Esophagus squamous epithelium (tissue), 4 donors: ENCODE data around the gene ADRA1B.

Experiments
- POLR2A ChIP-seq, 4 donors: fragments of 450-650 bp; IDR thresholded peaks; one replicate each; pipeline ENCODE4 v1.6.1; 2017; ENCODE audit warnings: antibody characterized with exemption in 4 of 4, mild to moderate bottlenecking in 4 of 4, moderate library complexity in 3 of 4
- TF ChIP-seq, protein P1 (sequence below), 6 experiments: fragments of 450-650 bp in 4 of 6; fragments of 200-600 bp in 2 of 6; sonication (generic) in 2 of 6; IDR thresholded peaks; one replicate each; pipeline ENCODE4 v1.5.1; 2016 to 2019; ENCODE audit warnings: antibody characterized with exemption in 6 of 6, mild to moderate bottlenecking in 4 of 6, moderate library complexity in 4 of 6

DNA sequence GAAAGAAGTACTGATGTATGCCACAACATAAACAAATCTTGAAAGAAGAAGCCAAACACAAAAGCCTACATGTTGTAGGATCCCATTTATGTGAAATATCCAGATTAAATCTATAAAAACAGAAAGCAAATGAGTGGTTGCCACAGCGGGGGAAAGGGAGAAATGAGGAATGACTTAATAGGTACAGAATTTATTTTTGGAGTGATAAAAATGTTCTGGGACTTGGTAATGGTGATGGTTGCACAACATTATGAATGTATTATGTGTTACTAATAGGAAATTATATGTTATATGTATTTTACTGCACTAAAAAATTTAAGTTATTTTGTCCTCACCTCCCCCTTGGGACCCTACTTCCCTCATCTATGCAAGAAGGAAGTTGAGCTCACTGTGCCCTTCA lies 76.3 kb downstream of the ADRA1B start:
- TF ChIP-seq POLR2A (IDR thresholded peaks at IDR 0.05): no peak
- TF ChIP-seq, protein P1, sequence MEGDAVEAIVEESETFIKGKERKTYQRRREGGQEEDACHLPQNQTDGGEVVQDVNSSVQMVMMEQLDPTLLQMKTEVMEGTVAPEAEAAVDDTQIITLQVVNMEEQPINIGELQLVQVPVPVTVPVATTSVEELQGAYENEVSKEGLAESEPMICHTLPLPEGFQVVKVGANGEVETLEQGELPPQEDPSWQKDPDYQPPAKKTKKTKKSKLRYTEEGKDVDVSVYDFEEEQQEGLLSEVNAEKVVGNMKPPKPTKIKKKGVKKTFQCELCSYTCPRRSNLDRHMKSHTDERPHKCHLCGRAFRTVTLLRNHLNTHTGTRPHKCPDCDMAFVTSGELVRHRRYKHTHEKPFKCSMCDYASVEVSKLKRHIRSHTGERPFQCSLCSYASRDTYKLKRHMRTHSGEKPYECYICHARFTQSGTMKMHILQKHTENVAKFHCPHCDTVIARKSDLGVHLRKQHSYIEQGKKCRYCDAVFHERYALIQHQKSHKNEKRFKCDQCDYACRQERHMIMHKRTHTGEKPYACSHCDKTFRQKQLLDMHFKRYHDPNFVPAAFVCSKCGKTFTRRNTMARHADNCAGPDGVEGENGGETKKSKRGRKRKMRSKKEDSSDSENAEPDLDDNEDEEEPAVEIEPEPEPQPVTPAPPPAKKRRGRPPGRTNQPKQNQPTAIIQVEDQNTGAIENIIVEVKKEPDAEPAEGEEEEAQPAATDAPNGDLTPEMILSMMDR (IDR thresholded peaks at IDR 0.05): no peak
